ENCODE data around the gene TNF. TPM values are rescaled to one million over a fixed set of nuclear protein-coding genes. Genes with fewer than 3 reads are reported as not detected.
A peak's percentile ranks its signal among the peaks of the same experiment; 100 is the strongest.

The TNF gene
- total RNA-seq, 1 experiment from 2014 or later = not detected

- TF ChIP-seq EZH2phosphoT487 (IDR thresholded peaks at IDR 0.05; ENCODE audit: borderline replicate concordance, low read length) (no peak), EZH2 (IDR thresholded peaks at IDR 0.05; ENCODE audit: low read length, unreplicated experiment) (no peak)
- TF ChIP-seq, protein P1, sequence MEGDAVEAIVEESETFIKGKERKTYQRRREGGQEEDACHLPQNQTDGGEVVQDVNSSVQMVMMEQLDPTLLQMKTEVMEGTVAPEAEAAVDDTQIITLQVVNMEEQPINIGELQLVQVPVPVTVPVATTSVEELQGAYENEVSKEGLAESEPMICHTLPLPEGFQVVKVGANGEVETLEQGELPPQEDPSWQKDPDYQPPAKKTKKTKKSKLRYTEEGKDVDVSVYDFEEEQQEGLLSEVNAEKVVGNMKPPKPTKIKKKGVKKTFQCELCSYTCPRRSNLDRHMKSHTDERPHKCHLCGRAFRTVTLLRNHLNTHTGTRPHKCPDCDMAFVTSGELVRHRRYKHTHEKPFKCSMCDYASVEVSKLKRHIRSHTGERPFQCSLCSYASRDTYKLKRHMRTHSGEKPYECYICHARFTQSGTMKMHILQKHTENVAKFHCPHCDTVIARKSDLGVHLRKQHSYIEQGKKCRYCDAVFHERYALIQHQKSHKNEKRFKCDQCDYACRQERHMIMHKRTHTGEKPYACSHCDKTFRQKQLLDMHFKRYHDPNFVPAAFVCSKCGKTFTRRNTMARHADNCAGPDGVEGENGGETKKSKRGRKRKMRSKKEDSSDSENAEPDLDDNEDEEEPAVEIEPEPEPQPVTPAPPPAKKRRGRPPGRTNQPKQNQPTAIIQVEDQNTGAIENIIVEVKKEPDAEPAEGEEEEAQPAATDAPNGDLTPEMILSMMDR (conservative IDR thresholded peaks at IDR 0.05; ENCODE audit: low read depth, low read length) = peak; percentile 95
- Histone ChIP-seq H3K4me3 (ENCODE audit: low read length) (peak overlapping the region; percentile 83), H3K36me3 (ENCODE audit: low read depth, low read length) (no peaks in the 10 kb centered on the region), H2AFZ (ENCODE audit: low read length) (peak overlapping the region; percentile 99), H3K9me3 (ENCODE audit: low read length) (no peaks in the 10 kb centered on the region), H3K9ac (ENCODE audit: low read length) (peak overlapping the region; percentile 64), H3K4me1 (ENCODE audit: insufficient read depth, low read length) (peaks cover 11% of the 10 kb centered on the region; the same call in 1 of the 2 replicates), H3F3A (ENCODE audit: low read length, unreplicated experiment) (no peaks in the 10 kb centered on the region), H3K4me2 (ENCODE audit: low read length) (peak overlapping the region; percentile 99), H3K9me2 (replicated peaks; ENCODE audit: low read length) (no peaks in the 10 kb centered on the region), H4K20me1 (ENCODE audit: low read length) (no peaks in the 10 kb centered on the region), H3K79me2 (ENCODE audit: low read length) (no peaks in the 10 kb centered on the region), H3K27ac (ENCODE audit: low read length) (no peak overlapping the region), H3K27me3 (ENCODE audit: low read length) (no peaks in the 10 kb centered on the region)
- CTCF ChIA-PET = interaction anchor here (0.9 to 1.8 kb wide), 2 partner anchors 16 to 17 kb away, joined by 3 to 6 read pairs; no protein-coding TSS in a partner anchor
- intact Hi-C loops (cut with micrococcal nuclease) = loop anchor here (1.0 kb wide), 1 partner anchor 17 kb away; no protein-coding TSS in a partner anchor
- POLR2A ChIA-PET (ENCODE audit: unreplicated experiment) = interaction anchor here (0.6 kb wide), 1 partner anchor 189 kb away, joined by 3 read pairs; no protein-coding TSS in a partner anchor
- peak; percentile 98 for ATAC-seq
- DNase-seq = peak; percentile 75
- no TSS peak for BruUV-seq (replicated peaks)
Measured at GRCh38 chr6:31580807-31581433, 5.6 kb downstream of the TNF start.

DNA sequence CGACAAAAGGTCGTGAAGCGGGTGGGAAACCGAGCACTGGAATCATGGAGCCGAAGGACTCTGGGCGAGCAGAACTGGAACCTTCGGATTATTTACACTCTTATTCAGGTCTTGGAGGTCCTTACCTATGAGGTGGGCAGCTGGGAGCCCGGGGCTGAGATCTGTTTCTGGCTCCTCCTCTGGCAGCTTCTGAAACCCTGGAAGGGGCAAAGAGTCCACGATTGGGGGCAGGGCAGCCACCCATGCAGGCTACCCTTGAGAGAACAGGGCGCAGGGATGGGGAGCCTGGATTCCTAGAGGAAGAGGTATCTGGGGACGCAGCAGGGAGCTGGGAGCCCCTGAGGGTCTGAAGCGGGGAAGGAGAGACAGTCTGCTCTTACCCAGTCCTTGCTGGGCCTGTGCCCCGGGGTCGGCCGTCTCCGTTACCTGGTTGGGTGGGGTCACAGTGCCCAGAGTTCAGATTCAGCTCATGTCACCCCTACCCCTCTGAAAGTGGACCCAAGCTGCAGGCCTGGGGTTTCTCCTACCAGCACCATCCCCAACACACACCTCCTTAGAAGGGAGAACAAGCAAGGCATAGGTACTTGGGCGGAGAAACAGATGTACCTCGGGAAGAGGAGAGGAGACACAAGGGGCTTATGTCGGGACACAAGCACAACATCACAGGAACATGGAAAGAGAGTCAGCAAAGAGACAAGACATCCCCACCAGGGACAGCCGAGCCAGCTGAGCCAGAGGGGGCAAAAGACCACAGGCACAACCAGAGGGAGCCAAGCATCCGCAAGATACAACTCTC is 6.3 kb downstream of the TNF start:
- no peaks in the 10 kb centered on the region for H3K27me3 ChIP-seq (ENCODE audit: low read length)
- peak overlapping the region; percentile 83 for H3K4me3 ChIP-seq (ENCODE audit: low read length)
- no peaks in the 10 kb centered on the region for H3K9me3 ChIP-seq (ENCODE audit: low read length)
- ATAC-seq (peak; percentile 11), DNase-seq (no peak)
- H3K9ac ChIP-seq (ENCODE audit: low read length) = peak overlapping the region; percentile 64
- TSS peak; percentile 52 for BruUV-seq (replicated peaks)
- POLR2A ChIA-PET (ENCODE audit: unreplicated experiment) = interaction anchor here (0.6 kb wide), 1 partner anchor 188 kb away, joined by 3 read pairs; no protein-coding TSS in a partner anchor
- H3K79me2 ChIP-seq (ENCODE audit: low read length) = no peaks in the 10 kb centered on the region
- H3K4me1 ChIP-seq (ENCODE audit: insufficient read depth, low read length) = peaks cover 11% of the 10 kb centered on the region; the same call in 1 of the 2 replicates
- no peaks in the 10 kb centered on the region for H3K9me2 ChIP-seq (replicated peaks; ENCODE audit: low read length)
- no peak for TF ChIP-seq EZH2phosphoT487 (IDR thresholded peaks at IDR 0.05; ENCODE audit: borderline replicate concordance, low read length)
- H3K4me2 ChIP-seq (ENCODE audit: low read length) = peak overlapping the region; percentile 99
- CTCF ChIA-PET = interaction anchor here (0.9 to 1.8 kb wide), 2 partner anchors 15 to 17 kb away, joined by 3 to 6 read pairs; no protein-coding TSS in a partner anchor
- no peaks in the 10 kb centered on the region for H3K36me3 ChIP-seq (ENCODE audit: low read depth, low read length)
- peak overlapping the region; percentile 99 for H2AFZ ChIP-seq (ENCODE audit: low read length)
- H3F3A ChIP-seq (ENCODE audit: low read length, unreplicated experiment) = no peaks in the 10 kb centered on the region
- H3K27ac ChIP-seq (ENCODE audit: low read length) = no peak overlapping the region
- intact Hi-C loops (cut with micrococcal nuclease) = loop anchor here (1.0 kb wide), 1 partner anchor 17 kb away; no protein-coding TSS in a partner anchor
- no peaks in the 10 kb centered on the region for H4K20me1 ChIP-seq (ENCODE audit: low read length)

GRCh38 chr6:31582230-31582643 is 6.9 kb downstream of the TNF start, which contains the start of gene LTB:
LTB (minus strand) TSS chr6:31582424; CDS start chr6:31582417, 7 bp downstream.
- no peak for DNase-seq

More at GRCh38 chr6:31582230-31582643, 6.9 kb downstream of the TNF start, which contains the start of gene LTB:
- ChIA-PET CTCF (interaction anchor here (0.6 kb wide), 1 partner anchor 147 kb away, joined by 3 read pairs; no protein-coding TSS in a partner anchor), POLR2A (ENCODE audit: unreplicated experiment) (interaction anchor here (0.5 kb wide), 1 partner anchor 313 kb away, joined by 4 read pairs; no protein-coding TSS in a partner anchor)
- TF ChIP-seq, protein P1 (conservative IDR thresholded peaks at IDR 0.05; ENCODE audit: low read depth, low read length) = no peak
- no peak for TF ChIP-seq EZH2 (IDR thresholded peaks at IDR 0.05; ENCODE audit: low read length, unreplicated experiment)
- no peak for TF ChIP-seq EZH2phosphoT487 (IDR thresholded peaks at IDR 0.05; ENCODE audit: borderline replicate concordance, low read length)
- Histone ChIP-seq H3K9me3 (ENCODE audit: low read length) (no peaks in the 10 kb centered on the region), H3K4me3 (ENCODE audit: low read length) (peak within 1 kb of the TSS; percentile 83), H3K4me1 (ENCODE audit: insufficient read depth, low read length) (peaks cover 11% of the 10 kb centered on the region; the same call in 1 of the 2 replicates), H3K9ac (ENCODE audit: low read length) (peak within 1 kb of the TSS; percentile 64), H3K9me2 (replicated peaks; ENCODE audit: low read length) (no peaks in the 10 kb centered on the region), H3K27ac (ENCODE audit: low read length) (no peak within 1 kb of the TSS), H4K20me1 (ENCODE audit: low read length) (no peaks in the 10 kb centered on the region), H3K36me3 (ENCODE audit: low read depth, low read length) (no peaks in the 10 kb centered on the region), H3K4me2 (ENCODE audit: low read length) (peak within 1 kb of the TSS; percentile 99), H3K27me3 (ENCODE audit: low read length) (no peaks in the 10 kb centered on the region), H3F3A (ENCODE audit: low read length, unreplicated experiment) (no peaks in the 10 kb centered on the region), H2AFZ (ENCODE audit: low read length) (peak within 1 kb of the TSS; percentile 99), H3K79me2 (ENCODE audit: low read length) (no peaks in the 10 kb centered on the region)
- BruUV-seq (replicated peaks) = no TSS peak
- intact Hi-C loops (cut with micrococcal nuclease) = no loop called here
- ATAC-seq = no peak

Data from PC-3 (cell line).